Superior temporal gyrus (tissue), 1 donor: ENCODE data around the gene DPYSL5.
A peak's percentile ranks its signal among the peaks of the same experiment; 100 is the strongest.

Source experiments
- DNase-seq: peaks from one replicate; pipeline ENCODE4 v3.0.0-alpha.2; 2016; ENCODE audit errors: extremely low spot score

DPYSL5 gene

GRCh38 chr2:26932974-26933373 lies 85.0 kb downstream of the DPYSL5 start:
- no peak for DNase-seq

DNA sequence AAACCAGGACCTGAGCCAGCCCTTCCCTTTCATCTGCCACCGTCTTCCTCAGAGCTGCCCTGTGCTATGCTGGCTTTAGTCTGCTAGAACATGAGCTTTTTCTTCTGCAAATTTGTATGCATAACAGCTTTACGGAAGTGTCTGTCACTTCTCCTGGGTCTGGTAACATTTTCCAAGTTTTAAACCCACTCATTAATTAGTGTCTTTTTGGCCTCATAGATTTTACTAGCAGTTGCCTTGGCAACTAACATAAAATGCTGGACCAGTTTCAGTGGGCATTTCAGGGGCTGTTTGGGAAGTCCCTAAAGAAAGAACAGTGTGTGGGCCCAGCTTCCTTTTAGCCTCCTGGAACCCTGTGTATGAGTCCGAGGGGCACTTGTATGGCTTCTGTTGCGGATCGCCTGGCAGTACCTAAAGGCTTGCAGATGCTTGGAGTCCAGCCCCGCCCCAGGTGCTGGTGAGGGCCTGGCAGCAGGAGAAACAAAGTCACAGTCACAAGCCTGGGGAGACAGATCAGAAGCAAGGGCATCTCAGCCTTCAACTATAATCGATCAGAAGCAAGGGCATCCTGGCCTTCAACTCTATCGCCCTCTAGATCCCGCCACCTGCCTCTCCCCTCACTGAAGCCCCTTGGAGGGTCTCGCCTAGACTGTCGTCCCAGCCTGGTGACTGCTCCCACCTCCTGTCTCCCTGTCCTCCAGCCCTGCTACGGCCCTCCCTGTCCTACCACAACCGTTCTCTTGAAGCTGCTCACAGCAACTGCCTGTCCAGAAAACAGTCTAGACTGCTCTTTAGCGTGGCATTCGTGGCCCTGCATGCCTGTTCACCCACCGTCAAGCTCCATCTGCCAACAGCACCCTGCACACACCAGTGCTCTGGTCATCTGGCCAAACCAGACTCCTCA lies 85.8 kb downstream of the DPYSL5 start:
- no peak for DNase-seq

DNA sequence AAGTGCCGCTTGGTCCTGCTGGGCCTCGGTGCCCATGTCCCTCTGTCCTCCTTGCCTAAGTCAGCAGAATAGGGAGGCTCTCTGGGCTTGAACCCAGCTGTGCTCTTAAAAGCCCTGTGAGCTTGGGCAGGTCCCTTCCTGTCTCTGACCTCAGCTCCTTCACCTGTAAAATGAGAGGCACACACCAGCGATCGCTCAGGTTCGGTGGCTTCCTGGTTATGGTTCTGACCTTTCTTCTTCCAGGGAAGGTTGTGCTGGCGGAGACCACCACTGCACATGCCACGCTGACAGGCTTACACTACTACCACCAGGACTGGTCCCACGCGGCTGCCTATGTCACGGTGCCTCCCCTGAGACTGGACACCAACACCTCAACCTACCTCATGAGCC lies 86.4 kb downstream of the DPYSL5 start:
- no peak for DNase-seq

GRCh38 chr2:26934985-26935384 lies 87.1 kb downstream of the DPYSL5 start:
- DNase-seq = no peak

GRCh38 chr2:26936855-26937254 lies 88.9 kb downstream of the DPYSL5 start:
- no peak for DNase-seq

DNA sequence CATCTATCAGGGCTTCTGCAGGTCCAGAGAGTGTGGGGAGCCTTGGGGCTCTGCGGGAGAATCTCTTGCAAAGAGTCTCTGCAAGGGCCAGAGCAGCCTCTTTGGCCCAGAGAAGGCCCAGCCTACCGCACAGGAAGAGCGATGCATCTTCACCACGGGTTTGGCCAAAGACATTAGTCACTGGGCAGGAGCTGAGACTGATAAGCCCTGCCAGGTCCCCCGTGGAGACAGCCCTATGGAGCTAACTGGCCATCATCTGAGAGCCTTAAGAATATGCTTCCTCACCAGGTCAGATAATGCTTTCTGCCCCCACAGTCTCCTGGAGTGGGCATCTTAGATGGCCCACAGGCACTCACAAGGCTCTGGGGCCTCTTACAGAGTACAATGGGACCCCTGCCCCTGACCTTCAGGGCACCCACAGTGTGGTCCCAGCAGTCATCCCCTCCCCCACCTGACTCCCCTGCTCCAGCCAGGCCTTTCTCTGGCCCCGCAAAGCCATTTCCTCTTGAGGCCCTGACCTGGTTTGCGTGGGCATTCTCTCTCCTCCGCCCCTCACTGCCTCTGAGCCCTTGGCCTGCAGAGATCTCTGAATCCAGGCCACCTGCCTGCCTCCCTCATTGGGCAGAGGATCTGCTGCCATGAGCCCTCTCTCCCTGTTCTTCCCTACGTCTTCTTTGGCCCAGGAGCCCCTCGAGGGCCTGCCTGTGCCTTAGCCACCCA lies 90.6 kb downstream of the DPYSL5 start:
- no peak for DNase-seq

DNA sequence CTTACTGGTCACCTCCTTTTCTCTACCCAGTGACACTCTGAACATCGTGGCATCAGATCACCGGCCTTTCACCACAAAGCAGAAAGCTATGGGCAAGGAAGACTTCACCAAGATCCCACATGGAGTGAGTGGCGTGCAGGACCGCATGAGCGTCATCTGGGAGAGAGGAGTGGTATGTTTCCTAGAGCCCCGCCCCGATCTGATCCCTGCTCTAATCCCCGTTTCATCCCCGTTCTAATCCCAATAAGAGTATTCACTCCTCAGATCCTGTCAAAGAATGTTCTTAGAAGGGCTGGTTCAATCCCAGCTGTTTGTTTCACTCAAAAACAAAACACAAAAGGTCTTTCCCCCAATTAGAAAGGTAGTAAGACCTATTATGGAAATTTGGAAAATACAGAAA lies 92.1 kb downstream of the DPYSL5 start:
- DNase-seq = no peak

DNA sequence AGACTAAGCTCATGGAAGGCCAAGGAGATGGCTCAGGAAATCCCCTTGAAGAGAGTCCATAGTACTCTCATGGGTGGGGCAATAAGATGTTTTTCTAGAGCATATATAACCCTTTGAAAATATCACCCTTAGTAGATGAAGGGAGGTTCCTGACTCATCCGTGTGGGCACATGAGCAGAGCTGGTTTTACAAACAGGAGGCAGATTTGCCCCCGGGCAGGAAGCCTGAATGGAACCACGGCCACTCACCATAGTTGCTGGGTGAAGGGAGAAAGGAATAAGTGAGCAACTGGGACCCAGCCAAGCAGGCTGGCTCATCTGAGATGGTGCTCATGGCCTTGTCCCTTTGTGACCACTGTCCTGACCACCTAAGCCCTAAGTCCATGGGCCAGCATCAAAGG lies 93.6 kb downstream of the DPYSL5 start:
- no peak for DNase-seq

DNA sequence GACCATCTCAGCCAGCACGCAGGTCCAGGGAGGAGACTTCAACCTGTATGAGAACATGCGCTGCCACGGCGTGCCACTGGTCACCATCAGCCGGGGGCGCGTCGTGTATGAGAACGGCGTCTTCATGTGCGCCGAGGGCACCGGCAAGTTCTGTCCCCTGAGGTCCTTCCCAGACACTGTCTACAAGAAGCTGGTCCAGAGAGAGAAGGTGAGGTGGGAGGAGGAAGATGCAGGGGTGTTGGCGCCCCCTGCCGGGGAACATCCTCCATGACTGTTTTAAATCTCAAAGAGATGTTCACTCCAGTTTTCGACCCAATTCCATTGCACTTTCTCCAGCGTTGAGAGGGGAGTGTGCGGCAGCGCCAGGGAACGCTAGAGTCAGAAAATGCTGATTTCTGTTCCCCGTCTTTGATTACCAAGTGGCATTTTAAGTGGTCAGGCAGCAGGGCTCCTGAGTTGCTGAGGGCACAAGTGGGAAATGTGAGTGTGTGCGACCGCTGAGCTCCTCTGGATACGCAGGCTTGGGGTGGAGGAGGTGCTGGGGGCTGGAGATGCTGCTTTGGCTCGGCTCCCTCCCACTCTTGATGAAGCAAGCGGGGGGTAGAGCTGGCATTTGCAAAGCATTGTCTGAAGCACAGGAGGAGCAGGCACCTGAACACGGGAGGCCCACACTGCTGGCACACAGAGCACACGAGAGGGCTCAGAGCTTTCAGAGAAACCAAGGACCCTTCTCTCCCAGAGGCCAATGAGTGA lies 94.8 kb downstream of the DPYSL5 start:
- peak; percentile 86 for DNase-seq

DNA sequence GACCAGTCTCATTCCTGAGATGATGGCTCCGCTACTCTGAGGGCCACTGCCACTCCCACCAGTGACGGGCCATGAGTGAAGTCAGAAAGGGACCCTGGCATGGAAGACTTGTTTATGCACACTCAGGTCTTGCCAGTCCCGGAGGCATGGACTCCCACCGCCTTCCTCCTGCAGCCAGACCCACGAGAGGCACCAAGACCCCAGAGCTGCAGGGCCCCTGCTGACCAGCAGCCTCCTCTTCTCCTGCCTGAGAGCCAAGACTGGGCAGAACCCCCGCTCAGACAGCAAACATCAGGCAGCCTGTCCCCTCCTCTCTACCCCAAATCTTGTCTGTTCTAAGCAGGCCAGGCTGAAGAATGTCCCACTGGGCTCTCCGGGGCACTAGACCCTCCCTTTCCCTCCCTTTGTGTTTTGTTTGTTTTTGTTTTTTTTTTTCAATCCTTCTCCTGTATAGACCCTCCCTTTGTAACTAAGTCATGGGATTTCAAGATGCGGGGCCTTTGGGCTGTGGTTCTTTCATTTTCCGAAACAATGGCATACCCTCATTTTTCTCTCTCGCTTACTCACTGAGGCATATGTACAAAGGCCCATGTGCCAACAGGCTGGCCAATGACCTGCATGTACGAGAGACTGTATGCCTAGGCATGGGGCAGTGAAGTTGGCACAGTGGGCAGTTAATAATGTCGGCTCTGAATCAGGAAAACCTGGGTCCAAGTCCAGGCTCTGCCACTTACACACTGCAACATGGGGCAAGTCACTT lies 98.2 kb downstream of the DPYSL5 start:
- DNase-seq = peak; percentile 42

GRCh38 chr2:26946841-26947784 lies 99.2 kb downstream of the DPYSL5 start:
- no peak for DNase-seq

GRCh38 chr2:26948800-26949199 lies 100.9 kb downstream of the DPYSL5 start:
- DNase-seq = no peak

DNA sequence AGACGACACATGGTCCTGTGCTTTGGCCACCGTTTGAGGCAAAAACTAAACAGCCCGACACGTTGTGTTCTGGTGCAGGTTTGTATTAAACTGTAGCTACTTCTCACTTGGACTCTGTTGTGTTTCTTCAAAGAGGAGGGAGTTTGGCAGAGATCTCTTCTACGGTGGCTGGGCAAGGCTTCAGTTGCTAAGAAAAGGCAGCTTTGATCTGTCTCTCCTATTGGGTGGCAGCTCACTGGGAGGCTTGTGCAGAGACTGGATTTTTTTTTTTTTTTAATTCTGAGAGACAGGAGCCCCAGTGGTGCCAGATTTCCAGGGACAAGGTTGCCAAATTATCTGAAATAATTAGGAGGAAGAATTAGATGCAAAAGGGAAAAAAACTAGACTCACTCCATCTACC lies 102.3 kb downstream of the DPYSL5 start:
- no peak for DNase-seq

DNA sequence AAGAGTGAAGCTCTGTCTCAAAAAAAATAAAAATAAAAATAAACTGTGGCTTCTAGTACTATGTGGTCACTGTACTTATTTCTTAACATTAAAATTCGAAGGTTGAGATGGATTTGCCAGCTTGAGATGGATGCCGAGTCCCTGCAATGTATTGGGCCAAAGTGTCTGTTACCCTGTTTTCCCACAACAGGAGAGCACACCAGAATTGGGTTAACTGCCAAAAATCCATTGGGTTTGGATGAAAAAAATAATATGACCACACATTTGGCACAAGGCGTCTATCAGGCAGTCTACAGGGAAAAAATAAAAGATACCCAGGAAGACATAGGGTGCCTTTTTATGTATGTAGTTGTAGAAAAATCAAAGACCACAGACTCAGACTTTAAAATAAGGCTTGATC lies 103.3 kb downstream of the DPYSL5 start:
- DNase-seq = no peak

- no peak for DNase-seq
Measured at GRCh38 chr2:26952374-26952773, 104.4 kb downstream of the DPYSL5 start.

GRCh38 chr2:26954135-26954534 lies 106.2 kb downstream of the DPYSL5 start:
- no peak for DNase-seq

DNA sequence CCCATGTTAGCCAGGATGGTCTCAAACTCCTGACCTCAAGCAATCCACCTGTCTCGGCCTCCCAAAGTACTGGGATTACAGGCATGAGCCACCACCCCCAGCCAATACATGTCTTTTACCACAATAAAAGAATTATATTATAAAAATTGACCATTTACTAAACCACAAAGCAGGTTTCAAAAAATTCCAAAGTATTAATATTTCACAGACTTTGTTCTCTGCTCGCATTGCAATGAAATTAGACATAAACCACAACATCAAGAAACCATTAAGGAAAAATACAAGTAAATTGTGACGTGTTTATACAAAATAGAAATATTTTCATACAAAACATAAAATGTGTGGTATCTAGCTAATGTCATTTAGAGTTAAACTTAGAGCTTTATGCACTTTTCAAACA lies 109.1 kb downstream of the DPYSL5 start:
- no peak for DNase-seq

DNA sequence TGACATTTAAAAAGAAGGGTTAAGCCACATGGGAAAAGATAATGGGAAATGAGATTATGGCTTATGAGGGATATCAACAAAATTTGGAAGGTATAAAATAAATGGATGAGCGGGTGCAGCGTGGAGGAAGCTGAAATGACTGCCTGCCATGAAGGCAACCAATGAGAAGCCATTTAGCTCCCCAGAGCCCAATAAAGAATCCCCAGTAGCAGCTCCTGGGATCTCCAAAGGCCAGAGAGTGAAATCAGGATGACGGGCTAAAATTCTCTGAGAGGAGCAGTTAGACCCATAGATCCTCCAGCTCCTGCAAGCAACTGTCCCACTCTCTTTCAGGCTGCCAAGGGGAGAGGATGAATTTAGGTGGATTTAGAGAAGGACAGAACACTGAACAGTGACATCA lies 109.6 kb downstream of the DPYSL5 start:
- no peak for DNase-seq

GRCh38 chr2:26959331-26959730 lies 111.4 kb downstream of the DPYSL5 start:
- DNase-seq = no peak

DNA sequence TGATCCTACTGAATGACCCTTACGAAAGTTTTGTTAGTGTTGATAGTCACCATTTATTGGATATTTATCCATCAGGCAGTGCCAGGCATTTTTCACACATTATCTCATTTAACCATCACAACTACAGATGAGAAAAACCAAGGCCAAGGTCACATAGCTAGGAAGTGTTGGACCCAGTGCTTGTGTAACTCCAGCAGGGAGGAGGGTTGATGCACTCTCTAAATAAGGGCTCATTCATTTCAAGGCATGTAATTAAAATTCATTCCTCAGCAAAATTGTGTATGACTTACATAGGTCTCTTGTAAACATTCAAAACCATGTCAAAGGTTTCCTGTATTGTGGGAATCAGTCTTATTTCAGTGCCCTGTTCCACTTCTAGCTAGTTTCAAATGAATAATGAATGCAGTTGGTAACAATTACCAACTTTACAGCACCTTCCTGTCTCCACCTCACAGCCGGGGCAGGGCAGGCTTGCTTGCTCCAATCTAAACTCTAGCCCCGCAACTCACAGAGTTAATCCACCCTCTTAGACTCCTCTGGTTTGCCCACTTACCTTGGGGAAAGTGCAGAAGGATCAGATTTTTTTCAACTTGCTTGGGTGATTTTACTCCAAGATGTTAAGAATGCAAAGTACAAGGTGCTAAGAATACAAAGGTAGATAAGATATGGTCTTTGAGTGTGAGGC lies 116.7 kb downstream of the DPYSL5 start:
- DNase-seq = no peak
